HL-60 (cell line): Measurements from ENCODE around the gene SH2D1A.
"Not testable (repeated sequence)": the region's sequence is repeated elsewhere in the genome, so short reads cannot be mapped to it uniquely, and the experiment has no call there.

ENCODE experiments used
- DNase-seq, 2 experiments: peaks; one replicate each; pipeline ENCODE4 v3.0.0-alpha.2; 2010 to 2020; ENCODE audit warnings: low read depth in 1 of 2, low spot score in 1 of 2
- H3K27ac ChIP-seq: fragments of 250-450 bp; sonication (Bioruptor Pico); replicated peaks from 2 replicates; pipeline ENCODE4 v1.5.1; 2020; ENCODE audit warnings: mild to moderate bottlenecking, moderate library complexity
- H3K27me3 ChIP-seq: fragments of 250-450 bp; sonication (Bioruptor Pico); 2 replicates; pipeline ENCODE4 v1.5.1; 2021; ENCODE audit warnings: mild to moderate bottlenecking, moderate library complexity; ENCODE audit not compliant: insufficient read depth, poor library complexity, severe bottlenecking
- H3K4me3 ChIP-seq: replicated peaks from 2 replicates; pipeline ENCODE4 v1.5.1; 2011; ENCODE audit warnings: mild to moderate bottlenecking, control low read depth, low read length; ENCODE audit not compliant: insufficient read depth
- CTCF ChIP-seq: IDR thresholded peaks from one replicate; pipeline ENCODE4 v1.5.1; 2011; ENCODE audit warnings: low read length, control low read depth, inconsistent platforms; ENCODE audit not compliant: insufficient read depth
- GABPA ChIP-seq: IDR thresholded peaks from 2 replicates; pipeline ENCODE4 v1.6.1; 2012; ENCODE audit warnings: low read depth
- POLR2AphosphoS5 ChIP-seq: IDR thresholded peaks from 2 replicates; pipeline ENCODE4 v1.6.1; 2012; ENCODE audit warnings: low read depth
- REST ChIP-seq: IDR thresholded peaks from 2 replicates; pipeline ENCODE4 v1.6.1; 2012; ENCODE audit warnings: low read depth; ENCODE audit not compliant: insufficient replicate concordance
- SPI1 ChIP-seq: IDR thresholded peaks from 2 replicates; pipeline ENCODE4 v1.6.1; 2012; ENCODE audit warnings: low read depth, mild to moderate bottlenecking, borderline replicate concordance

The SH2D1A gene

GRCh38 chrX:124325732-124326131 lies 20.6 kb upstream of the SH2D1A start:
- DNase-seq = no peak
- no peak overlapping the region for H3K27ac ChIP-seq
- H3K27me3 ChIP-seq = no peaks in the 10 kb centered on the region
- TF ChIP-seq POLR2AphosphoS5 = no peak
- no peak for TF ChIP-seq CTCF
- H3K4me3 ChIP-seq = no peak overlapping the region

- no peak for TF ChIP-seq SPI1
- no peak for TF ChIP-seq POLR2AphosphoS5
- TF ChIP-seq REST = no peak
- TF ChIP-seq CTCF = no peak
- TF ChIP-seq GABPA = no peak
- Histone ChIP-seq H3K4me3 (no peak overlapping the region), H3K27me3 (no peaks in the 10 kb centered on the region), H3K27ac (no peak overlapping the region)
- no peak for DNase-seq
These were observed 17.6 kb upstream of the SH2D1A start for GRCh38 chrX:124328765-124329164.

GRCh38 chrX:124332481-124333424 lies 13.6 kb upstream of the SH2D1A start, which contains the start of gene TEX13D:
TSS of gene TEX13D (plus strand) at chrX:124332660. CDS start at chrX:124332918, 258 bp downstream.
- Histone ChIP-seq H3K27ac (no peak within 1 kb of the TSS), H3K27me3 (no peaks in the 10 kb centered on the region), H3K4me3 (no peak within 1 kb of the TSS)
- no peak for DNase-seq
- TF ChIP-seq REST = no peak
- TF ChIP-seq GABPA = no peak
- TF ChIP-seq SPI1 = no peak
- TF ChIP-seq POLR2AphosphoS5 = no peak

- Histone ChIP-seq H3K27me3 (no peaks in the 10 kb centered on the region), H3K27ac (no peak overlapping the region), H3K4me3 (no peak overlapping the region)
- no peak for DNase-seq
- TF ChIP-seq REST = no peak
- TF ChIP-seq SPI1 = no peak
- TF ChIP-seq POLR2AphosphoS5 = no peak
- TF ChIP-seq GABPA = no peak
These were observed 12.5 kb upstream of the SH2D1A start for GRCh38 chrX:124333862-124334261.

- H3K4me3 ChIP-seq, H3K27ac ChIP-seq, DNase-seq, H3K27me3 ChIP-seq: not testable (repeated sequence)
These were observed 11.8 kb upstream of the SH2D1A start for GRCh38 chrX:124334555-124334954.
